ENCODE results near the gene CHURC1.

Gene CHURC1

GRCh38 chr14:64968167-64968566, 53.9 kb downstream of the CHURC1 start:
- TF ChIP-seq CTCF (IDR thresholded peaks at IDR 0.05) (no peak), ZFX (IDR thresholded peaks at IDR 0.05; ENCODE audit: borderline replicate concordance) (no peak)
- H3K27ac ChIP-seq = no peak overlapping the region

GRCh38 chr14:64968651-64969050, 54.4 kb downstream of the CHURC1 start:
- no peak overlapping the region for H3K27ac ChIP-seq
- TF ChIP-seq ZFX (IDR thresholded peaks at IDR 0.05; ENCODE audit: borderline replicate concordance) (no peak), CTCF (IDR thresholded peaks at IDR 0.05) (no peak)

GRCh38 chr14:64970041-64970440, 55.8 kb downstream of the CHURC1 start:
- TF ChIP-seq CTCF (IDR thresholded peaks at IDR 0.05) = no peak
- no peak for TF ChIP-seq ZFX (IDR thresholded peaks at IDR 0.05; ENCODE audit: borderline replicate concordance)
- no peak overlapping the region for H3K27ac ChIP-seq

- TF ChIP-seq ZFX (IDR thresholded peaks at IDR 0.05; ENCODE audit: borderline replicate concordance) (no peak), CTCF (IDR thresholded peaks at IDR 0.05) (no peak)
Observed at GRCh38 chr14:64970776-64971477, 56.7 kb downstream of the CHURC1 start.

GRCh38 chr14:64971491-64971942, 57.3 kb downstream of the CHURC1 start:
- no peak overlapping the region for H3K27ac ChIP-seq
- TF ChIP-seq CTCF (IDR thresholded peaks at IDR 0.05) = no peak
- no peak for TF ChIP-seq ZFX (IDR thresholded peaks at IDR 0.05; ENCODE audit: borderline replicate concordance)

More at GRCh38 chr14:64970776-64971477, 56.7 kb downstream of the CHURC1 start:
- H3K27ac ChIP-seq = no peak overlapping the region

GRCh38 chr14:64971943-64972791, 57.9 kb downstream of the CHURC1 start, which contains the start of gene RAB15:
TSS of gene RAB15 (minus strand) at chr14:64972336. CDS start at chr14:64972076, 260 bp downstream.
- no peak within 1 kb of the TSS for H3K27ac ChIP-seq
- TF ChIP-seq ZFX (IDR thresholded peaks at IDR 0.05; ENCODE audit: borderline replicate concordance) = no peak
- TF ChIP-seq CTCF (IDR thresholded peaks at IDR 0.05) = peak; percentile 24; the same call in 1 of the 2 replicates
